GM18951 (cell line): ENCODE data around the gene TK1.
"Not testable (repeated sequence)": the region's sequence is repeated elsewhere in the genome, so short reads cannot be mapped to it uniquely, and the experiment has no call there.

Source experiments
- POLR2A ChIP-seq: IDR thresholded peaks from 4 replicates; pipeline ENCODE4 v1.6.1; 2011; ENCODE audit warnings: mild to moderate bottlenecking; ENCODE audit not compliant: insufficient read length, insufficient read depth; ENCODE audit errors: extremely low read depth
- in situ Hi-C: fragments of 300-500 bp; cut with MboI; formaldehyde crosslinking; loops from one replicate; pipeline ENCODE4 v1.12.0; 2022; ENCODE audit warnings: low sequenced_read_pairs, mixed read lengths, inconsistent platforms; ENCODE audit not compliant: unreplicated experiment

Gene TK1

GRCh38 chr17:78186692-78187595, at the start of gene TK1, which contains the start of gene AFMID:
Gene TK1 (minus strand): TSS chr17:78187052. CDS start chr17:78186994, 58 bp downstream.
Gene AFMID (plus strand): TSS chr17:78187362. CDS start chr17:78187371, 9 bp downstream.
- peak; percentile 84 for TF ChIP-seq POLR2A
- in situ Hi-C loops, result no loop called here

GRCh38 chr17:78235885-78236284, 49.0 kb upstream of the TK1 start:
- in situ Hi-C loops, result no loop called here
- TF ChIP-seq POLR2A, result no peak

DNA sequence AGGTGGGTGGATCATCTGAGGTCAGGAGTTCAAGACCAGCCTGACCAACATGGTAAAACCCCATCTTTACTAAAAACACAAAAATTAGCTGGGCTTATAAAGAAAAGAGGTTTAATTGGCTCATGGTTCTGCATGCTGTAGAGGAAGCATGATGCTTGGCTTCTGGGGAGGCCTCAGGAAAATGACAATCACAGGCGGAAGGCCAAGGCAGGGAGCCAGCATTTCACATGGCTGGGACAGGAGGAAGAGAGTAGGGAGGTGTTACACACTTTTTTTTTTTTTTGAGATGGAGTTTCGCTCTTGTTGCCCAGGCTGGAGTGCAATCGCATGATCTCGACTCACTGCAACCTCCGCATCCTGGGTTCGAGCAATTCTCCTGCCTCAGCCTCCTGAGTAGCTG, 48.2 kb upstream of the TK1 start:
- in situ Hi-C loops, result not testable (repeated sequence)

- in situ Hi-C loops, result no loop called here
- TF ChIP-seq POLR2A, result no peak
These were observed 47.5 kb upstream of the TK1 start for GRCh38 chr17:78234261-78234865.

- in situ Hi-C loops, result no loop called here
- TF ChIP-seq POLR2A, result no peak
These were observed 46.8 kb upstream of the TK1 start for GRCh38 chr17:78233678-78234077.

DNA sequence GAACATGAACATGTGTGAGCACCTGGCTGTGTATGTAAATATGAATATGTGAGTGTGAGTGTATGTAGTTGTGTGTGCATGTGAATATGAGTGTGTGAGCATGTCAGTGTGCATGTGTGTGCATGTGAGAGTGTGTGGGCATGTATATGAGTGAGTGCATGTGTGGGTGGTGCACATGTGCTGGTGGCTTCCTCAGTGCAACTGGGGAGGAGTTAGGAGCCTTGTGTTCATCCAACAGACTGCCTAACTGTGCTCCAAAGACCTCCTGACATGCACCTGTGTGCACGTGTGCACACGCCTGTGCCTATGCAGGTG, 46.0 kb upstream of the TK1 start:
- no peak for TF ChIP-seq POLR2A
- in situ Hi-C loops, result no loop called here

DNA sequence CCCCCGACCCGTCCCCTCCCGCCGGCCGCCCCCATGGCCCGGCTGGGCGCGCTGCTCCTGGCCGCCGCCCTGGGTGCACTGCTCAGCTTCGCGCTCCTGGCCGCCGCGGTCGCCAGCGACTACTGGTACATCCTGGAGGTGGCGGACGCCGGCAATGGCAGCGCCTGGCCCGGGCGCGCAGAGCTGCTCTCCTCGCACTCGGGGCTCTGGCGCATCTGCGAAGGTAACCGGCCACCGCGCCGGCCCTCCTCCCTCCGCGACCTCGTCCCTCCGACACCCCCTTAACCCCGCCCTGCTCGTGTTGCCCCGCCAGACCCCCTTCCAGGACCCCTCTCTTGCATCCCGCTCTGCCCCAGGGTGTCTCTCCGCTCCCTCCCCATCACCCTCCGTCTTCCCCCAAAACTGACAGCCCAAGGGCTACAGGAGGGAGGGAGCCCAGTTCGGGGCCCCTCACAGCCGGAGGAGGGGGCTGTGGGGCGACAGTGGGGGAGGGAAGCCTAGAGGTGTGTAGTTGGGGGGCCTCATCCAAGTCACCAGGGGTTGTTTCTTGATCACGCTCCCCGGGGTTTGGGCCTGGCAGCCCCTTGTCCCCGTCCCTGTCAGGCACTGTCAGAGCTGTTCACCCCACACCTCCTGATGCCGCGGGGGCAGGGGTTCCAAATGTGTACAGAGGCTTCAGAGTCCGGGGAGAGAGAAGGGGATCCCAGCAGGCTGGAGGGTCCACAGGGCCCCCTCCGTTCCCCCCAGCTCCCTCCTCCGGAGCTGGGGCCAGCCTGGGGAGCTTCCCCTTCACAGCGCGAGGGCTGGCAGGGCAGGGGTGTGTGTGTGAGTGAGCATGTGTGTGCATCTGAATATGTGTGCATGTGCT, 45.4 kb upstream of the TK1 start:
- TF ChIP-seq POLR2A, result no peak
- in situ Hi-C loops, result no loop called here

DNA sequence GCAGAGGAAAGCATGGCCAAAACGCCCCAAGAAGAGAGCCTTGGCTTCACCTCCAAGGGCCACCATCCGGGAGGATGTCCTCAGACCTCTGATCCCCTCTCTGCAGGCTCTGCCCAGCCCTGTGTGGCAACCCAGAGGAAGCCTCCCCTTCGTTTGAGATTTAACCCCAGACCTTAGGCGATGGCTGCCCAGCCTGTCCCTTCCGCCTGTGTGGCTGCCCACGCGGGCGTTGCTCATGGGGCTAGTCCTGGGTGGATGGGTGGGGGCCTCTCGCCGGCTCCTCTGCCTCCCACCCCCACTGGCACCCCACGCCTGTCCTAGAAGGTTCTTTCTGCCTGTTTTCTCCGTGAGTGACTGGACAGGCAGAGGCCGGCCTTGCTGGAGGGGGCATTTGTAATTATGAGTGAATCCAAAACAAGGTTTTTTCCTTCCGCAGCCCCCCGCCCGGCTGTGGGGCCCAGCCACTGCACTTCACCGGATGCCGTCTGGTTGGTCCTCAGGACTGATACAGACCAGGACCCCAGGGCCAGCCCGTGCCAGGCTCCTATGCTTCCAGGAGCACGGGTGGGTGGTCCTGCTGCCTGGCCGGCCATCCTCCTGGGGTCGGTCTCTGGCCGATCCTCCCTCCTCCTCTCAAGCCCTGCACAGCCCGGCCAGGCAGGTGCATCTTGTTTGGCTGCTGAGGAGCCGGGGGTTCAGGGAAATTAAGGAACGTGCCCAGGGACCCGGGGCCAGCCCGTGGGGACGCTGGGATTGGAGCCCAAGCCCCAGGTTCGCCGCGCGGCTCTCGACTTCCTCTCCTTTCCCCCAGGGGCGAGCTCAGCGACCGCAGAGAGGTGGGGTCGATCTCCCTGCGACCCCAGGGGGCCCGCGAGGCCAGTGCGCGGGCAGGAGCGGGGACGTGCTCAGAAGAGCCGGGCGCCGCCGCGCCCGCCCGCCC, 44.4 kb upstream of the TK1 start, which contains the start of gene TMEM235:
TSS of gene TMEM235 (plus strand) at position 636 of the 940 bp plus-strand sequence. CDS start 393 bp downstream, outside the sequence.
- in situ Hi-C loops, result no loop called here
- TF ChIP-seq POLR2A, result no peak

GRCh38 chr17:78230252-78230962, 43.6 kb upstream of the TK1 start:
- TF ChIP-seq POLR2A, result no peak
- in situ Hi-C loops, result no loop called here

DNA sequence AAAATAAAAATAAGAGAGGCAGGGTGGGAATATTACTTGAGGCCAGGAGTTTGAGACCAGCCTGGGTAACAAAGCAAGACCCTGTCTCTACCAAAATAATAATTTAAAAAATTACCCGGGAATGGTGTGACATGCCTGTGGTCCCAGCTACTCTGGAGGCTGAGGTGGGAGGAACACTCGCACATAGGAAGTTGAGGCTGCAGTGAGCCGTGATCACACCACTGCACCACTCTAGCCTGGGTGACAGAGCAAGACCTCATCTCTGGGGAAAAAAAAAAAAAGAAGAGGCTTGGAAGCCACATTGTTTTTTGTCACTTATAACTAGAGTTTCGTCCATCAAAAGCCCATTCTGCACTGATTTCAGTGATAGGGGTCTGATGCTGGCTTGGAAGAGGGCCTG, 41.3 kb upstream of the TK1 start:
- TF ChIP-seq POLR2A, result no peak
- in situ Hi-C loops, result no loop called here

GRCh38 chr17:78227455-78227916, 40.6 kb upstream of the TK1 start:
- in situ Hi-C loops, result no loop called here

More at GRCh38 chr17:78227455-78227916, 40.6 kb upstream of the TK1 start:
- no peak for TF ChIP-seq POLR2A
